ENCODE measurements around the gene NAA60.

Gene NAA60

GRCh38 chr16:3511286-3512180 lies 68.1 kb downstream of the NAA60 start:
- DNase-seq: no peak

GRCh38 chr16:3513892-3514583 lies 70.6 kb downstream of the NAA60 start:
- DNase-seq: no peak

DNA sequence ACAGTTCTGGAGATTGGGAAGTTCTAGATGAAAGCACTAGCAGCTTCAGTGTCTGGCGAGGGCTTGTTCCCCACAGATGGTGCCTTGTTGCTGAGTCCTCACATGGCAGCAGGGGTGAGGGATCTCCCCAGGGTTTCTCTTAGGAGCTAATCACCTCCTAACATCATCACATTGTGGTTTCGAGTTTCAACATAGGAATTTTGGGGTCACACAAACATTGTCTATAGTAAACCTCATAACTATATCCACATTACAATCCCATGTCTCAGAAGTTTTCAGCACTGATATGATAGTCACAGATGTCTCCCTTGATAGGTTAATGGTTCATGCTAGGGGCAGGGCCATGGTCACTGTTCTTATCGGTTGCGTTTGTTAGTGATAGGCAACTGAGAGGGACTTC lies 71.1 kb downstream of the NAA60 start:
- no peak for DNase-seq

DNA sequence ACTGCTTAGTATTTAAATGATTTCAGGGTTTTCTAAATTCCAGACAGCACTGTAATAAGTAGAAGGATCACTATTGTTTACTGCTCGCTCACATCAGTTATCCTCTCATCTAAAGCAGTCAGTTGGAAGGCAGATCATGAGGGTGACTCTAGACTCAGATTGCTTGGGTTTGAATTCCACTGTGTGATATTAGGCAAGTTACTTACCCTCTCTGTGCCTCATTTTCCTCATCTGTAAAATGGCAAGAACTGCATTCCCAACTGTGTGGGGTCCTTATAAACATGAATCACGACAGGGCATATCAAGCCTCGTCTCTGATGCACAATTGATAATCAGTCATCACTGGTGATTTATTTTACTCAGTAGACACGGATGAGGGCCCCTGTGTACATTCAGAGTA lies 72.4 kb downstream of the NAA60 start:
- no peak for DNase-seq

DNA sequence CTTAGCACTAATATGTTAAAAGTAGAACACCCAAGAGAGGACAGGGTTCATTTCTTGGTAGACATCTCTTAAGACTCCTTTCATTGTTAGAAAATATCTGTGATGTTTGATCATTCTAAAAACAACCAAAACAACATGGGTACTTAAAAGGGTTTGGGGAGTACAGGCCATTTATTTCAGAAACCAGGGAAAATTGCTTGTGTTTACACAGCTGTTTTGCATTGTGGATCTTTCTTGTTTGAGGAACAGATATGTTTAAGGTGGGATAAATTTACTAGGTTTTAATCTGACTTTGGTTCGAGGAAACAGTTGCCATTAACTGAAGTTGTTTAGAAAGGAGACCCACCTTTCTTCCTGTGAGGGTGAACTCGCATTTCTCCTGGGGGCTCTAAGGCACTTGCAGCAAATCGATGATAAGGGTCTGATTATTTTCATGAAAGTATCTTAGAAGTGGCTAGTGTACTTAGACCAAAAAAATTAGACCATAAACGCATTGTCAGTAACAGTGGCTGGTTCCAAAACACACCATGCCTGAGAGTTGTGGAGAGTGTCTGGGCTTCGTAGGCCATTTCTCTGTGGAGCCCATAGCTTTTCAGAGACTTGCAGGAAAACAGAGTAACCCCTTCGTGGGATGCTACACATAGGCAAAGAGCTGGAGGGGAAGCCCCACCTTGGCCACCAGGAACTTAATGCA lies 75.0 kb downstream of the NAA60 start:
- no peak for DNase-seq

GRCh38 chr16:3518986-3519348 lies 75.5 kb downstream of the NAA60 start:
- DNase-seq: no peak

- DNase-seq: no peak
Measured at GRCh38 chr16:3519581-3519980, 76.1 kb downstream of the NAA60 start.

GRCh38 chr16:3520413-3520812 lies 76.9 kb downstream of the NAA60 start:
- no peak for DNase-seq

- no peak for DNase-seq
Measured at GRCh38 chr16:3520841-3521240, 77.4 kb downstream of the NAA60 start.

GRCh38 chr16:3523281-3523680 lies 79.8 kb downstream of the NAA60 start:
- DNase-seq: no peak

DNA sequence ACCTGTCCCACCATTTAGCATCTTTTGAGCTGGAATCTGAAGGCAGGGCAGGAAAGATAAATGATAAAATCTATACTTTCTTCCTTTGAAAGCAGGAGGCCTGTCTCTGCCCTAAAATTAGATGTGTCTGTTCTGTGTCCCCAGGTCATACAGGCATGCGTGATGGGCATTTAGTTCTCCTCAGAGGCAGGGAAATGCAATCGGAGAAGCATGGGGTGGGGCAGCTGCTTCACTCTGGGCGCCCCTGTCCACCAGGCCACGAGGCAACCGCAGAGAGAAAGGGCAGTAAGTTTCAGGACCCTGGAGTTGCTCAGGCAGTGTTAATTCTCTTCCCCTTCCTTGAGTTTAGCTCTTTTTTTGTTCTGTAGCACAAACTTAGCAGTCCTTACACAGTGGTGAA lies 82.5 kb downstream of the NAA60 start:
- no peak for DNase-seq

GRCh38 chr16:3527216-3527829 lies 83.8 kb downstream of the NAA60 start:
- DNase-seq: peak; percentile 60 to 62

- no peak for DNase-seq
Measured at GRCh38 chr16:3528406-3528805, 84.9 kb downstream of the NAA60 start.

GRCh38 chr16:3529175-3529574 lies 85.7 kb downstream of the NAA60 start:
- DNase-seq: no peak

GRCh38 chr16:3530371-3530914 lies 87.0 kb downstream of the NAA60 start:
- DNase-seq: no peak

- DNase-seq: no peak
Measured at GRCh38 chr16:3532741-3533140, 89.3 kb downstream of the NAA60 start.

DNA sequence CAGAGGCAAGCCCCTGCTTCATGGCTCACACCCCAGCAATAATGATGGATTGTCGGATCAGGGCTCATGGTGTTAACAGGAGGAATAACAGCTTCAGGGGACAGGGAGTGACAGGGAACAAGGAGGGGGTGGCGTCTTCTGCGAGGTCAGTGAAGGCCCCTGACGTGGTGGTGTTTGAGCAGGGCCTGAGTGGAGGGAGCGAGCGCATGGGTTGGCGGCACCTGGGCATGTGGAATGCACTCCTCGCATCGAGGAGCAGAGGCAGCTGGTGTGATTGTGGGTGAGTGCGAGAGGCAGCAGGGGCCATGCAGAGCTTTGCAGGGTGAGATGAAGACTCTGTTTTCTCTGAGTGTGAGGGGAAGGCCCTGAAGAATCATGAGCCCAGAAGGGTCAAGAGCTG lies 90.6 kb downstream of the NAA60 start:
- DNase-seq: no peak

DNA sequence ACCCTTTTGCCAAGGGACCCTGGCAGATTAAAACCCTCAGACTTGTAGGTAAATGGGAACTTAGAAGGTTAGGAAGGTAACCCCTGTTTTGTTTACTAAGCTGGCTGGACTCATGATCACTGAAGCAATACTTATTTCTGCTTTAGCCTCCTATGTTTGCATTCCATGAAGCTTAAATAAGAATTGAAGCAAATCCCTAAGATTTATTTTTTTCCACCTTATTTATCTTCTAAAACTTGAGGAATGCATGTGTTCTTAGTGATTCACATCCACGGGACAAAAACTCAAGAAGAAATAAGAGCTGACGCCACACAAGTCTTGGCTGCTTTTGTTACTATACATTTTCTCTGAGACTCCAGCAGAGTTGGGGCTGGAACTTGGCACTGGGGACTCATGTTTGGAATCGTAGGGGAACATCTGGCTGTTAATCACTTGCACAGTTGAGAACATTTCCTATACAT lies 92.8 kb downstream of the NAA60 start:
- DNase-seq: no peak

Measured in CD4-positive, alpha-beta T cell treated with Interferon alpha-2 for 1 hour (primary cell).